Measurements from ENCODE around the gene PSMF1. TPM values are rescaled to one million over a fixed set of nuclear protein-coding genes. Genes with fewer than 3 reads are reported as not detected.

PSMF1 gene
- total RNA-seq, 1 experiment from 2014 or later = 166 TPM

DNA sequence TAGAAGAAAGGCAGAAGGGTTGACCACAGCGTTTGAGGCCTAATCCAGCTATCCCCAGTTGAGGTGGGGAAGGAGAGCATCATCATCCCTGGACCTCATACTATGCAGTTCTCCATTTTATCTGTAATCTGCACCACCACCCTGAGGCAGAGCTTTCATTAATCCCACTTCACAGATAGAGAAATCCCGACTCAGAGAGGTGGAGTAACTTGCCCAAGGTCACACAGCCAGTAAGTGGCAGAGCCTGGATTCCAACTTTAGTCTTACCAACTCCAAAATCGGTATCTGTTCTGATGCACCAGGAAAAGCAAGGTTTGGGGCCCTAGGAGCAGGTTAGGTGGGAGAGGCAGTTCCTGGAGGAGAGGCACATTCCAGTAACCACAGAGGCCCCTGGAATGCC is 59.7 kb downstream of the PSMF1 start:
- TF ChIP-seq EZH2 (IDR thresholded peaks at IDR 0.05; ENCODE audit: low read depth) (no peak), CTCF (conservative IDR thresholded peaks at IDR 0.05) (no peak)
- no peaks in the 10 kb centered on the region for H3K79me2 ChIP-seq (ENCODE audit: low read depth)
- no peak for DNase-seq
- H3K9me2 ChIP-seq (ENCODE audit: insufficient read depth) = no peaks in the 10 kb centered on the region
- H3K4me3 ChIP-seq = no peak overlapping the region
- BruUV-seq (replicated peaks) = no TSS peak
- no peaks in the 10 kb centered on the region for H3K36me3 ChIP-seq (ENCODE audit: low read depth)
- H3K4me1 ChIP-seq (replicated peaks; ENCODE audit: insufficient read depth) = no peaks in the 10 kb centered on the region
- no peak overlapping the region for H3K27ac ChIP-seq
- no peak overlapping the region for H2AFZ ChIP-seq
- ChIA-PET CTCF (no interaction called here), POLR2A (ENCODE audit: unreplicated experiment) (no interaction called here)
- H3K27me3 ChIP-seq (ENCODE audit: insufficient read depth, low read depth) = no peaks in the 10 kb centered on the region
- intact Hi-C loops (cut with micrococcal nuclease; ENCODE audit: unreplicated experiment) = no loop called here
- no peaks in the 10 kb centered on the region; the same call in 1 of the 2 replicates for H4K20me1 ChIP-seq (ENCODE audit: insufficient read depth)
- H3K4me2 ChIP-seq = no peak overlapping the region
- H3K9me3 ChIP-seq (ENCODE audit: insufficient read depth, low read depth) = no peaks in the 10 kb centered on the region
- H3F3A ChIP-seq (ENCODE audit: insufficient read depth, low read depth) = no peaks in the 10 kb centered on the region

DNA sequence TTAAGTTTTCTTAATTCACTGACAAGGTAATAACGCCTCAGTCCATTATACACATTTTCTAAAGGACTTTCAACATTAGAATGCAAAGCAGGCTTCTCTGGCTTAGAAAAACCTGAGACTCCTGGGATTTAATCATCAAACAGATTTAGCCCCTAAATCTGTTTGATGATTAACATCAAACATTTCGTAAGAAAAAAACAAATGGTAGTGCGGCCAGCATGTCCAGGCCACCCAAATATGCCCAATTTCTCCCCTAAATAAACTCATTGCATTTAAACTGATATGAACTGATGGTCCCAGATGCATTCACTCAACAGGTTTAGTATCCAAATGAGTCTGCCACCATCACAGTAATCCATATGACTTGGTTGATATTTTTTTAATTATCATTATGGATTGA is 60.2 kb downstream of the PSMF1 start:
- no peaks in the 10 kb centered on the region for H3K9me2 ChIP-seq (ENCODE audit: insufficient read depth)
- no peak overlapping the region for H3K4me2 ChIP-seq
- intact Hi-C loops (cut with micrococcal nuclease; ENCODE audit: unreplicated experiment) = no loop called here
- H3K27ac ChIP-seq = no peak overlapping the region
- H2AFZ ChIP-seq = no peak overlapping the region
- H3K9me3 ChIP-seq (ENCODE audit: insufficient read depth, low read depth) = no peaks in the 10 kb centered on the region
- ChIA-PET POLR2A (ENCODE audit: unreplicated experiment) (no interaction called here), CTCF (no interaction called here)
- H3K4me1 ChIP-seq (replicated peaks; ENCODE audit: insufficient read depth) = no peaks in the 10 kb centered on the region
- H3K4me3 ChIP-seq = no peak overlapping the region
- no peaks in the 10 kb centered on the region; the same call in 1 of the 2 replicates for H4K20me1 ChIP-seq (ENCODE audit: insufficient read depth)
- no peaks in the 10 kb centered on the region for H3F3A ChIP-seq (ENCODE audit: insufficient read depth, low read depth)
- no peak for TF ChIP-seq CTCF (conservative IDR thresholded peaks at IDR 0.05)
- no peak for TF ChIP-seq EZH2 (IDR thresholded peaks at IDR 0.05; ENCODE audit: low read depth)
- no peaks in the 10 kb centered on the region for H3K27me3 ChIP-seq (ENCODE audit: insufficient read depth, low read depth)
- no peak for DNase-seq
- no TSS peak for BruUV-seq (replicated peaks)
- H3K79me2 ChIP-seq (ENCODE audit: low read depth) = no peaks in the 10 kb centered on the region
- H3K36me3 ChIP-seq (ENCODE audit: low read depth) = no peaks in the 10 kb centered on the region

GRCh38 chr20:1180949-1181348 is 62.5 kb downstream of the PSMF1 start:
- Histone ChIP-seq H3K4me3 (no peak overlapping the region), H3K27me3 (ENCODE audit: insufficient read depth, low read depth) (peaks cover 15% of the 10 kb centered on the region), H3K27ac (no peak overlapping the region), H3F3A (ENCODE audit: insufficient read depth, low read depth) (no peaks in the 10 kb centered on the region), H4K20me1 (ENCODE audit: insufficient read depth) (no peaks in the 10 kb centered on the region; the same call in 1 of the 2 replicates), H3K4me2 (no peak overlapping the region), H3K79me2 (ENCODE audit: low read depth) (no peaks in the 10 kb centered on the region), H3K9me2 (ENCODE audit: insufficient read depth) (no peaks in the 10 kb centered on the region), H3K4me1 (replicated peaks; ENCODE audit: insufficient read depth) (no peaks in the 10 kb centered on the region), H3K9me3 (ENCODE audit: insufficient read depth, low read depth) (no peaks in the 10 kb centered on the region), H2AFZ (no peak overlapping the region), H3K36me3 (ENCODE audit: low read depth) (no peaks in the 10 kb centered on the region)
- ChIA-PET POLR2A (ENCODE audit: unreplicated experiment) (no interaction called here), CTCF (interaction anchor here (0.6 kb wide), 1 partner anchor 139 kb away, joined by 3 read pairs; no protein-coding TSS in a partner anchor)
- BruUV-seq (replicated peaks) = no TSS peak
- TF ChIP-seq CTCF (conservative IDR thresholded peaks at IDR 0.05) = no peak
- no peak for TF ChIP-seq EZH2 (IDR thresholded peaks at IDR 0.05; ENCODE audit: low read depth)
- intact Hi-C loops (cut with micrococcal nuclease; ENCODE audit: unreplicated experiment) = no loop called here
- no peak for DNase-seq

Measured in PC-9 (cell line).